Smooth muscle cell (in vitro differentiated cells): ENCODE data around the gene NSF. TPM values are rescaled to one million over a fixed set of nuclear protein-coding genes. Genes with fewer than 3 reads are reported as not detected.
"Not testable (repeated sequence)": the region's sequence is repeated elsewhere in the genome, so short reads cannot be mapped to it uniquely, and the experiment has no call there.

Experiments
- DNase-seq: peaks from one replicate; lab custom pipeline; 2025; ENCODE audit not compliant: unreplicated experiment; lab: John Stamatoyannopoulos, UW
- H2AFZ ChIP-seq: fragments of 200-600 bp; sonication (generic); 2 replicates; pipeline ENCODE4 v1.6.0; 2016; ENCODE audit warnings: antibody characterized with exemption, low read depth, mild to moderate bottlenecking
- H3F3A ChIP-seq: fragments of 200-600 bp; sonication (generic); 2 replicates; pipeline ENCODE4 v1.6.0; 2017; ENCODE audit warnings: antibody characterized with exemption, low read depth
- H3K27ac ChIP-seq: fragments of 200-600 bp; sonication (generic); 2 replicates; pipeline ENCODE4 v1.5.1; 2016; ENCODE audit warnings: low read depth, mild to moderate bottlenecking
- H3K27me3 ChIP-seq: fragments of 200-600 bp; sonication (generic); 2 replicates; pipeline ENCODE4 v1.6.1; 2016; ENCODE audit warnings: low read depth, mild to moderate bottlenecking
- H3K36me3 ChIP-seq: fragments of 200-600 bp; sonication (generic); 2 replicates; pipeline ENCODE4 v1.5.1; 2016; ENCODE audit warnings: low read depth
- H3K4me1 ChIP-seq: fragments of 200-600 bp; sonication (generic); 2 replicates; pipeline ENCODE4 v1.5.1; 2016; ENCODE audit warnings: low read depth
- H3K4me2 ChIP-seq: fragments of 200-600 bp; sonication (generic); 2 replicates; pipeline ENCODE4 v1.6.0; 2016; ENCODE audit warnings: mild to moderate bottlenecking
- H3K4me3 ChIP-seq: fragments of 200-600 bp; sonication (generic); 2 replicates; pipeline ENCODE4 v1.5.1; 2016; ENCODE audit warnings: mild to moderate bottlenecking
- H3K79me2 ChIP-seq: fragments of 200-600 bp; sonication (generic); 2 replicates; pipeline ENCODE4 v1.6.0; 2016; ENCODE audit warnings: low read depth, mild to moderate bottlenecking
- H3K9ac ChIP-seq: fragments of 200-600 bp; sonication (generic); 2 replicates; pipeline ENCODE4 v1.6.0; 2016; ENCODE audit warnings: low read depth
- H3K9me3 ChIP-seq: fragments of 200-600 bp; sonication (generic); replicated peaks from 2 replicates; pipeline ENCODE4 v1.5.1; 2016; ENCODE audit warnings: low read depth
- H4K20me1 ChIP-seq: fragments of 200-600 bp; sonication (generic); 2 replicates; pipeline ENCODE4 v1.6.0; 2016; ENCODE audit warnings: low read depth
- WGBS: methylation state at CpG from one replicate; pipeline ENCODE4 v1.1.7; 2016; ENCODE audit warnings: low lambda C conversion rate; 5-methylcytosine and 5-hydroxymethylcytosine counted together
- polyA plus RNA-seq: library from polyadenylated mRNA; unstranded; fragments of >200 nt; fragmentation: Nextera tagmentation; extraction: Ambion mirVana; gene quantifications from 2 replicates; pipeline ENCODE4 v1.2.1, GENCODE V29; 2016
- total RNA-seq: library from RNA; depleted of rRNA; stranded (reverse); fragments of >200 nt; gene quantifications from 2 replicates; pipeline ENCODE4 v1.2.3, GENCODE V29; 2014

The NSF gene
- 34.0 and 50.8 TPM in 2 replicates for total RNA-seq
- polyA plus RNA-seq: 23.3 and 27.7 TPM in 2 replicates

DNA sequence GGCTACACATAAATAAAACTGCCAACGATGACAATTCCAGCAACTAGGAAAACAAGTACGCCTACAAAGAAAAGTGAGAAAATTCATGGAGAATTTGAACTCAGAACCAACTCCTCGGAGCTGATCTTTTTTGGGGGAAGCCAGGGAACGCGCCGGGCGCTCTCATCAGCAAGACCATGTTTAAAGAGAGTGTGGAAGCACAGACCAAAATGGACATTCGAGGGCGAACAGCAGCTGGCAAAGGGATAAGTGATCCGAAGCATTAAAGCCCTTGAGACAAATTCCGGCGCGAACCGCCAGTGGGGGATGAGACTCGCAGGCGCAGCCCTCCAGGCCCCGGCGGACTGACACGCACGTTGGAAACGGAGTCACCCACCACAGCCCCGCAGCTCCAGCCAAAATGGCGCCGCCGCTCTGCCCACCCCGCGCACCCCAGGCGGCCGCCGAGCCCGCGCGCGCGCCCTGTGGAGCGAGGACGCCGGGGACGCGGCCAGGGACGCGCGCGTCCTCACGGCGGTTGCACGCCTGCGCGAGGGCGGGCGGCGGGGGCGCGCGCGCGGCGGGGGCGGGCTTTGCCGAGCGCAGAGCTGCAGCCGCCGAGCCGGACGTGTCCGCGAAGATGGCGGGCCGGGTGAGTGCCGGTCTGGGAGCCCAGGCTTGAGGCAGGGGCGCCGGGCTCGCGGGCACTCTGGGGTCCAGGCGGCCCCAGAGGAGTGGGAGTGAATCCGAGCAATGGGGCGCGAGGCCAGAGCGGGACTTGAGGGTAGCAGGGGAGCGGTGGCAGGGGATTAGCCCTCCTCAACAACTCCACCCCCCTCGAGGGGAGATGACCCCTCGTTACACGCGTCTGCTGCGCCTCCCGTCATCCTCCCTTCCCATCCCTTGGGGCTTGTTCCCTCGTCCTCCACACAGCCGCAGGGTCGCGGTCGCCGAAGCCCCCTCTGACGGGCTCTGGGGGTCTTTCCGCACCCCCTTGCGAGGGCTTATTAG is at the start of gene NSF:
Gene NSF (plus strand): TSS at position 513 of the 990 bp plus-strand sequence. CDS start 107 bp downstream, at position 620.
- not testable (repeated sequence) for H3K9ac ChIP-seq, H3K9me3 ChIP-seq, H3K4me3 ChIP-seq, H3K27ac ChIP-seq, H3K4me1 ChIP-seq, H3K36me3 ChIP-seq, H3K79me2 ChIP-seq, H2AFZ ChIP-seq, DNase-seq, H3F3A ChIP-seq, H3K27me3 ChIP-seq, H3K4me2 ChIP-seq, H4K20me1 ChIP-seq
- no CpG with 5 or more reads among the region's 95 CpGs for WGBS

DNA sequence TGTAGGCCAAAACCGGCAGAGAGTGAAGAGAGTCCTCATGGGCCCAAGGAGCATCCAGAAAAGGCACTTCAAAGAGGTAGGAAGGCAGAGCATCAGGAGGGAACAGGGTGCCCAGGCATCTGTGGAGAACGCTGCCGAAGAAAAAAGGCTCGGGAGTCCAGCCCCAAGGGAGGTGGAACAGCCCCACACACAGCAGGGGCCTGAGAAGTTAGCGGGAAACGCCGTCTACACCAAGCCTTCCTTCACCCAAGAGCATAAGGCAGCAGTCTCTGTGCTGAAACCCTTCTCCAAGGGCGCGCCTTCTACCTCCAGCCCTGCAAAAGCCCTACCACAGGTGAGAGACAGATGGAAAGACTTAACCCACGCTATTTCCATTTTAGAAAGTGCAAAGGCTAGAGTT is 41.9 kb upstream of the NSF start:
- DNase-seq, H3K36me3 ChIP-seq, H3K4me1 ChIP-seq, H3K27me3 ChIP-seq, H3K27ac ChIP-seq, H4K20me1 ChIP-seq, H3K9me3 ChIP-seq, H3K4me2 ChIP-seq, H3F3A ChIP-seq, H2AFZ ChIP-seq, H3K4me3 ChIP-seq, H3K9ac ChIP-seq, H3K79me2 ChIP-seq: not testable (repeated sequence)
- WGBS: 97% methylated on average over 9 of the region's 10 CpGs

DNA sequence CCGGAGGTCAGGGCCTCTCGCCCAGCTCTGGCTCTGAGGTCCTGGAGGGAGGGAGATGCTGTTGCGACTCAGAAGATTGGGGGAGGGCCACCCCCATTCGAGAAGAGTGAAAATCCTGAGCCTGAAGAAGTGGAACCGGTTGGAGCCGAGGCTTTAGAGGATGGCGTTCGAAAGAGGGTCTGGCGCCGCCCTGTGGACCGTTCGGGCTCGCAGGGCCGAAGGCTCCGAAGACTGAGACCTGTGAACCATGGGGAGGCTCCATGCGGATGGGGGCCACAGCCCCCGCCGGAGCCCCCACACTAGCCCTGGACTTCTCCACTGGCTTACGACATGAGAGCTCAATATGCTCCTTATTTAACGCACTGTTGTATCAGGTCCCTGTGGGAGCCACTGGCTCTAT is 31.3 kb upstream of the NSF start:
- not testable (repeated sequence) for H3K4me2 ChIP-seq, H3K36me3 ChIP-seq, H3K27me3 ChIP-seq, H3K79me2 ChIP-seq, H3K9ac ChIP-seq, H3K4me1 ChIP-seq, H3K9me3 ChIP-seq, H3K27ac ChIP-seq, H3K4me3 ChIP-seq, H3F3A ChIP-seq, H4K20me1 ChIP-seq, H2AFZ ChIP-seq, DNase-seq
- WGBS: no CpG with 5 or more reads among the region's 20 CpGs

DNA sequence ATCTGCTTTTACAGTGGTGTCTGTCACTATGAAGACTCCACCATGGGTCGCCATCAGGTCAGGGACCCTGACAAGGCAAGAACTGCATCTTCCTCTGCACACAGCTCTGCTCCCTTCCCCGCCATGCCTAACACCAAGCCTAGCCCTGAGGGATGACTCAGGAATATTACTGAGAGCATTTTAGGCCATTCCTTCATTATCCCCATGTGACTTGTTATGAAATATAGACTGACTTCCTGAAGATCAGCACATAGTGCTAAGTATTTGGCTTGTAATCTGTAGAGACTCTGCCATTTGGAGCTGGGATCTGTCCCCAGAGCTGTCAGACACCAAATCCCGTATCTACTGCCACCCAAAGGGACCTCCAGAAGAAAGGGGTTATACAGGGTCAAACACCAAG is 30.4 kb upstream of the NSF start:
- not testable (repeated sequence) for H3K4me3 ChIP-seq, H3K4me2 ChIP-seq, H3K79me2 ChIP-seq, H3K9ac ChIP-seq, H3K4me1 ChIP-seq, H3K27me3 ChIP-seq, H4K20me1 ChIP-seq, H3K36me3 ChIP-seq, H3K27ac ChIP-seq, H3F3A ChIP-seq, DNase-seq, H3K9me3 ChIP-seq, H2AFZ ChIP-seq
- WGBS: no CpG with 5 or more reads among the region's 3 CpGs

DNA sequence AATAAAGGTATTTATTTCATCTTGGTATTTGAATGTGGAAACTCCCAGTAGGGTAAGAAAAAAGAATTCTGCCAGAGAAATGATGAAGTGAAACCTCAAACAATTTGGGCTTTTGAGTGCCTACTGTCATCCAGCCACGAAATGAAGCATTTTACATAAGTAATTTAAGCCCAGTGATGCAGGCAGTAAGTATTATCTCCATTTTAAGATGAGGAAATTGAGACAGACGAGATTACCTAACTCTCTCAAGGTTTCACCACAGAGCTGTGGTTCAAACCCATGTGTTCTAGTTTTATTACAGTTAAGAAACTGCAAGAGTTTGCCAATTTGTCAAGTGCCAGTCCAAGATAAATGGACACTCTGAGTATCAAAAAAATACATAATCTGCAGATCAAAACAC is 24.2 kb upstream of the NSF start:
- not testable (repeated sequence) for DNase-seq, H3K4me3 ChIP-seq, H3K36me3 ChIP-seq, H3K9ac ChIP-seq, H4K20me1 ChIP-seq, H3K27me3 ChIP-seq, H3K79me2 ChIP-seq, H3K9me3 ChIP-seq, H3K4me1 ChIP-seq, H3K4me2 ChIP-seq, H3K27ac ChIP-seq, H2AFZ ChIP-seq, H3F3A ChIP-seq
- WGBS: no CpG with 5 or more reads among the region's 2 CpGs

DNA sequence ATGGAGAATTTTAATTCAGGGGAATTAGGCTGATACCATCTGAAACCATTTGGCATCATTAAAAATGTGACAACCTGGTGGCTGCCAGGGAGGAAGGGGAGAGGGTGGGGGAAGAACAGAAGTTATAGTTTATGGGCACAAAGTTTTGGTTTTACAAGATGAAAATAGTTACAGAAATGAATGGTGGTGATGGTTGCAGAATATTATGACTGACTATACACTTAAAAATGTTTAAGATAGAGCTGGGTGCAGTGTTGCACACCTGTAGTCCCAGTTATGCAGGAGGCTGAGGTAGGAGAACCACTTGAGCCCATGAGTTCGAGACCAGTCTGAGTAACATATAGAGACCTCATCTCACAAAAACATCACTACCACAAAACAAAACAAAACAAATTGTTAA is 23.5 kb upstream of the NSF start:
- H3K27ac ChIP-seq, H3K4me2 ChIP-seq, H3K79me2 ChIP-seq, H3K36me3 ChIP-seq, DNase-seq, H3K4me3 ChIP-seq, H2AFZ ChIP-seq, H3F3A ChIP-seq, H3K9me3 ChIP-seq, H3K4me1 ChIP-seq, H3K27me3 ChIP-seq, H4K20me1 ChIP-seq, H3K9ac ChIP-seq: not testable (repeated sequence)
- no CpG with 5 or more reads among the region's 1 CpG for WGBS

DNA sequence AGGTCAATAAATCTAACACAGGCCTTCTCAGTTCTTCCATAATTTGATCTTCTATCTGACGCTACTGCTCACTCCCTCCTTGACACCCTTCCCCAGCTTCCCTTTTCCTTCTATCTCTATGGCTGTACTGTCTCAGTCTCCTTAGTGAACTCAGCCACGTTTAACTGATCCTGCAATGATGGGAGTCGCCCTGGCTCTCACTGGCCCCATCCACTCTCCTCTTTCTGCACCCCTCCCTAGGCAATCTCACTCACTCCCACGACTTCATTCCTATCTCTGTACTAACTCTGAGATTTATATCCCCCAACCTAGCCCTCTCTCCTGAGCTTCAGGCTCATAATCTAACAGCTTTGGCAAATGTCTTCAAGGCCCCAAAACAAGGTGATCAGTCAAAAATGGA is 18.7 kb upstream of the NSF start:
- not testable (repeated sequence) for H3K4me3 ChIP-seq, H4K20me1 ChIP-seq, H3F3A ChIP-seq, H3K27ac ChIP-seq, H3K9me3 ChIP-seq, H3K4me2 ChIP-seq, H3K9ac ChIP-seq, H3K27me3 ChIP-seq, DNase-seq, H3K4me1 ChIP-seq, H3K79me2 ChIP-seq, H3K36me3 ChIP-seq, H2AFZ ChIP-seq
- no CpG with 5 or more reads among the region's 4 CpGs for WGBS

DNA sequence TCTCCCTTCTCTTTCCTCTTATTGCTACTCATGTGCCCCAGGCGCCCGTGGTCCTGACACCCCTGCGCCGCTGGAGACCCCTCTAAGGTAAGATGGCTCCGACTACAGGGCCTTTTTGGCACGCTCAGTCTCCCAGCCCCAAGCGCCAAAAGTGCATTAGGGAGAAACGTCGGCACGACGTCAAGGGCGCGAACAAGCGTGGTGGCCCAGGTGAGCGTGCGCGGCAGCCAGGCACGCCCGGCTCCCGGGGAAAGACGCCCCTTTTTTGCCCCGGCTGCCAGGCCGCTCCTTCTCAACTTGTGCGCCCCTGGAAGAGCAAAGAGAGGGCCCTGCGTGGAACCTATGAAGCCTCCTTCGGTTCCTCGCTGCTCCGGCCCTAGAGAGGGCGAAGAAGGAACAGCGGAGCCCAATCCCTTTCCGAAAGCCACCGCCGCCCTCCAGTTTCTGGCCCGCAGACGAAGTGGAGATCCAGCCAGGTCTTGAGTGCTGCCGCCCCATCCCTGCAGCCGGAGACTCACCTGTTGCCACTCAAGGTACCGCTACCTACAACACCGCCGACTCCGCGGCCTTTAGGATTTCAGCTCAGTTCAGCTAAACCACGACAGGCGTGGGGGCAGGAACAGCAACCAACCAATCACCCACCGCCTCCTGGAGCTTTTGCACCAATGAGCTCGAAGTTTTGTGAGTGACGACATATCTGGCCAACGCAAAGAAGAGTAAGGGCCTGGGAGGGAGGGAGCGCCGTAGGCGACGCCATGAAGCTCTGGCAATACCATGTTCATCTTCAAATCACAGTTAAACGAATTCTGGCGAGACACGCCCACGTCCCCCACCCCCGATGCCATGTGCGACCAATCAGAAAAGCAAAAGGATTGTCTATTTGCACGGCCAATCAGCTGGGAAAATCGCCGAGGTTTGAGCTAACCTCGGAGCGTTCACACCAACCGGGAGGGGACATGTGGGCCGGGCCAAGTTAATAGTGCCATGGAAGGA is 11.1 kb upstream of the NSF start, which contains the start of gene ARL17A:
Gene ARL17A (minus strand): TSS at position 609 of the 993 bp plus-strand sequence. CDS start 3,369 bp downstream, outside the sequence.
- H3K4me2 ChIP-seq, H3K27ac ChIP-seq, H3F3A ChIP-seq, H3K27me3 ChIP-seq, H2AFZ ChIP-seq, H3K79me2 ChIP-seq, H4K20me1 ChIP-seq, H3K9ac ChIP-seq, H3K36me3 ChIP-seq, DNase-seq, H3K4me1 ChIP-seq, H3K9me3 ChIP-seq: not testable (repeated sequence)
- H3K4me3 ChIP-seq: peak within 1 kb of the TSS; percentile 32
- 0% methylated on average over 7 of the region's 65 CpGs for WGBS
